ENCODE data around the gene RHAG.
"Not testable (repeated sequence)": the region's sequence is repeated elsewhere in the genome, so short reads cannot be mapped to it uniquely, and the experiment has no call there.

Gene RHAG

DNA sequence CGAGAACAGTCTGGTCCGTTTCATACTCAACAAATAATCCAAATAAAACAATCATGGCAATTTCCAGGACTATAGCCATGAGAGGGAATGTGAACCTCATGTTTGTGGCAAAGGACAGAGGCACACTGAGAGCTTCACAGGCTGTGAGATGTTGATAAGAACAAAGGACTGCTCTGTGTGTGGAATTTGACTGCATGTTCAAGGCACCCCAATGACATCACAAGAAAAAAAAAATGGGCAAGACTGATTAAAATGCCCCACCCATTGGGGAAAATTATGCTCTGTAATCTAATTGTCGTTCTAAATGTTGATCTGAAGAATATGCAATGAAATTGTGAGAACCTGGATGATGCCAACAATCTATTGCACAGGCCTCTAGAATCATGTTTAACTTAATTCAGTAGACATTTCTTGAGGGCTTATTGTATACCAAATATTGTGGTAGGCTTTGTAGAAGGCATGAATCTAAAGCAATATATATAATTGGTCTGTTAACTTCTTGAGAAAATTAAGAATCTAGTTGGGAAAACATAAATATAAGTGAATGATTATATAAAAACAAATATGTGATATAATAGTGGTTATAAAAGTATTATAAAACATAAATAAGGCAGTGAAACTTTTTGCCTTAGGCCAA, at the start of gene RHAG:
Gene RHAG (minus strand): TSS at position 127 of the 637 bp plus-strand sequence. CDS start 27 bp downstream, at position 100.
- no peak for DNase-seq

DNA sequence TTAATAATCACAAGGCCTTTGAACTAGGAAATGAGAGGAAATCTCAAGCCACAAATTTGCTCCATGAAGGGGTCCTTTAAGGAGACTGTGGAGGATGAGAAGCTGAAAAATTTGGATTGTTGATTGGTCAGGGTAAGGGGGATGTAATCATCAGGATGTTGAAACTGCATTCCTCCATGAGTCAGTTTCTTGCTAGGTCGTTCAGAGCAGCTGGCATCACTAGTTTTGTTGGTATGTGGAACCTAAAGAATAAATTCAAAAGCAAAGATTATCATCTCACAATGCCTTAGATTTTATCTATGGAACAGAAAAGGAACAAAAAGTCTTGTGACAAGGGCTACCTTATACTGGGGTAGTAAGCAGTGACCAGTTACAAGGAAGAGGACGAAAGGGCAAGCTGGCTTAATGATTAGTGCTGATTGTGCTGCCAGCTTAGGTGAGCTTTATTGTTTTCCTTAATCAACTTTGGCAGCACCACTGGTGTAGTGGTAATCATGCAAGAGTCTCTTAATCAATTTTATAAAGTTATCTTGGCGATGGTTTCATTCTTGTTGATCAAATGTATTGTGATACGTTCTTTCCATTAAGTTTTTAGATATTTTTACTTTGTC, 40.1 kb upstream of the RHAG start:
- no peak for DNase-seq

DNA sequence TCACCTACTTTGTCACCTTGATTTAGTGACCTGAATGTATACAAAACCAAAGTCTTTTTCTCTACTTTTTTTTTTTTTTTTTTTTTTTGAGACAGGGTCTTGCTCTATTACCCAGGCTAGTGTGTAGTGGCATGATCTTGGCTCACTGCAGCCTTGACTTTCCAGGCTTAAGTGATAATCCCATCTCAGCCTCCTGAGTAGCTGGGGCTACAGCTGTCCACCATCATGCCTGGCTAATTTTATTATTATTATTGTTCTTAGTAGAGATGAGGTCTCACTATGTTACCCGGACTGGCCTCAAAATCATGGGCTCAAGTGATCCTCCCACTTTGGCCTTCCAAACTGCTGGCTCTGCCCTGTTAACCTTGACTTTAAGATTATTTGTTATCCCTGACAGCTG, 39.2 kb upstream of the RHAG start:
- no peak for DNase-seq

DNA sequence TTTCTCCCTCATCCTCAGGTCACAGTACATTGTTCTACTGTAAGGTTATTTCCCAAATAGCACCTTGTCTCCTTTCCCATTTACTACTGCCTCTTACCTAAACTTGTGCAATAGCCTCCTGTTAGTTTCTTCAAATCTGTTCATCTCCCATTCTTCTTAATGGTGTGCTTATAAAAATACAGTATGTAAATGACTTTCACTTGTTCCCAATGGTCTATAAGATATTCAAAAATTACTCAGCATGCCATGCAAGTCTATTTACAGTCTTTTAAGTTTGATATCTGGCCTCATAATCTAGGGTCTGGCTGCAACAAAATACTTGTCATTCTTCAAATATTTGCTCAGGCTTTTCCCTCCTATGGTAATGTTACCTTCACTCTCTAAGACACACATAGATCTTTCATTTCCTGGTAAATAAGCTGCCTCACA, 31.5 kb upstream of the RHAG start:
- no peak for DNase-seq

DNA sequence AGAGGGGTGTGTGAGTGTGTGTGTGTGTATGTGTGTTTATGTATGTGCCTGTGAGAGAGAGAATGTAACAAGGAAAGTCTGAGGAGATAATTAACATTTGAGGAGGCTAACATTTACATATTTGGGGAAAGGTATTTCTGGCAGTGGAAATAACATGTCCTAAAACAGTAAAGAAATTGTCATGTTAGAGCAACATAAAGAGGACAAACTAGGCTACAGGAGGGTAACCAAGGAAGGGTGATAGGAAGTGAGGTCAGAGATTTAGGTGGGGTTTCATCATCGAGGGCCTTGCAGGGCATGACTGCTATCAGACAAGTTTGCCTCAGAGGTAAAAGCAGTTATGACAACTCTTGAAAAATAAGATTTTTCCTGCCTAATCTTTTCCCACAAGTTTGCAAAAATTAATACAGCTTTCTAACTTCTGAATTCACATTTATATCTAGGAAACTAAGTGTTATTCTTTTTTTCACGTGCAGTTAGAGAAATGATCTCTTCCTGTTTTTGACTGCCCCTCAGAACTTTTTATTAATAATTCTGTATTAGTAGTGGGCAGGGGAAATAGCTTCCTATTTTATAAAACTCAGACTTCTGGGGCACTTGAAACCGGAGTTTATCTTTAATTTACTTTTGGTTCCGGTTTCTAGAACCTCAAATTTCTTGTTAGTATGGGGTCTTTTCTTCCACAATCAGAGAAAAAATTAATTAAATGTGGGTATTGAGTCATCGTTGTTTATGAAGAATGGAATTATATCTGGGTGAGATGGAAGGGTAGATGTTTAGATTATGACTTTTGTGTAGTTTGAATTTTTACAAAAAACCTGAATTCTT, 30.5 kb upstream of the RHAG start:
- no peak for DNase-seq

DNA sequence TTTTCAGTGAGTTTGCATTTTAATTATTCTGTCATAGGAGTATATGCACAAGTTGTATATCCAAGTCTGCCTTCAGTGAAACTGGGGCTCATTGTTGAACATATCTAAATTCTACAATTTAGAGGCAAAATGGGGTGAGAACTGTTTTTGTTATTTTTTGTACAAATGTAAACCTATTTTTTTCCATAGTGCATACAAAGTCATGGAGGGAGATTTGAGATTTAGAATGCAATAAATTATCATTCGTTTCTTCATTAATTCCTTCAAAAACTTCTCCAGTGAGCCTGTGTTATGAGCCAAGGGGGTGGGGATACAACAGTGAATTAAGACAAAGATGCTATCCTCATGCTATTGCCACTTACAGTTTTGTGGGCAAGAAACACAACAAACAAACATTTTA, 29.8 kb upstream of the RHAG start:
- no peak for DNase-seq

DNA sequence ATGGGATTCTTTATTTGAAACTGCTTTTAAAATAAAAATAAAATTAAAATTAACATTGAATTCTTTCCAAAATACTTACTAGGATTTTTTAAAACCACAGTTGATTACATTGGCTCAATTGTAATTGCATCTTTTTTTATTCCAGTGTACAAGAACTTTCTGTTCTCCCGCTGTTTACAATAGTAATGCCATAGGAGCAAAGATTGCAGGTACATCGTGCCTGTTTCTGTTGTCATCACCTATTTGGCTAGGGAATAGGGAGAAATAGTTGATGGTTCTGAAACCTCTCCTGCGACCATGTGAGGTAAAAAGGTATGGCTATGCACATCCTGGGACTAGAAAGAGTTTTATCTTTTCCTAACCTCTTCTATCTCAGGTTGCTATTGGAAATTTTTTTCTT, 28.2 kb upstream of the RHAG start:
- no peak for DNase-seq

DNA sequence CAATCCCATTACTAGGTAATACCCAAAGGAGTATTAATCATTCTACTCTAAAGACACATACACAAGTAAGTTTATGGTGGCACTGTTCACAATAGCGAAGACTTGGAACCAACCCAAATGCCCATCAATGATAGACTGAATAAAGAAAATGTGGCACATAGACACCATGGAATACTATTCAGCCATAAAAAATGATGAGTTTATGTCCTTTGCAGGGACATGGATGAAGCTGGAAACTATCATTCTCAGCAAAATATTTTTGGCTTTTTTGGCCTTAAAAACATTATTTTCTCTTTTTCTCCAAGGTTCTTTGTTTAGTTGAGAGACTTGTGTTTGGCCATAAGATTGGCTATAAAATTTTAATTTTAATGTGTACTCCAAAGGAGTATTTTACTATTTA, 27.4 kb upstream of the RHAG start:
- not testable (repeated sequence) for DNase-seq

DNA sequence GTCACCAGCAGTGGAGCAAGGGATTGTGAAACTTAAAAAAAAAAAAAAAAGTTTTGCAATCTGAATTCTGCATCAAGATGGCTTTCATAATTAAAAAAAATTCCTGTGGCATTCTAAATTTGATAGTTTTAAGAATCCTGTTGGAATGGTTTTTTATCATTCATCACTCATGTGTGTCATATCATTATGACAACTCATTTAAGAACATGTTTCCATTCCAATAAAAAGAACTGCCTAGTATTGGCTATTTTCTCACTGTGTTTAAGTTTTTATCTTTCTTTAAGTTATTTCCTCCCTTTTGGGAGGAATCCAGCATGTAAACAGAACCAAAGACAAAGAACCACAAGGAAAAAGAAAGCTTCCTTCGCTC, 26.2 kb upstream of the RHAG start:
- no peak for DNase-seq

DNA sequence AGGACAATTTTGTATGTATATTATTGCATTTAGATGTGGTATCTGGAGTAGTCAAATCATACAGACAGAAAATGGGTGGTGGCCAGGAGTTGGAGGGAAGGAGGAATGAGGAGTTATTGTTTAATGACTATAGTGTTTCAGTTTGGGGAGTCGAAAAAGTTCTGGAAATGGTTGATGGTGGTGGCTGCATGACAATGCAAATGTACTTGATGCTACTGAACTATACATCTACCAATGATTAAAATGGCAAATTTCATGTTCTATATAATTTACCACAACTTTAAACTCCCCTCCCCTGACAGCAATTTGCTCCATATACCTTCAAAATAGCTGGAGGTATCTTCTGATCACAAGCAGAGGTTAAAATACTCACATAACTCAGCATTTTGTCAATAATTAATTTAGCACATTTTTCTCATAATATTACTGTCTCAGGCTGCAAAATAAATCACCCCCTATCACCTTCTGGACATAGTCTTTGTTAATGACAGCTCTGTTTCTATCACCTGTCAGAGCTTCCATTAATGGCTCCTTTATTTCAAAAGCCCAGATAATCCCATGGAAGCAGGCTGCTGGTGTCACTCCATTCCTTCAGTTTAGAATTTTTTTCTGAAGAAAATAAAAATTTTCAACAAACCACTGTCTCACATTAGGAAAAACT, 25.7 kb upstream of the RHAG start:
- DNase-seq = no peak

DNA sequence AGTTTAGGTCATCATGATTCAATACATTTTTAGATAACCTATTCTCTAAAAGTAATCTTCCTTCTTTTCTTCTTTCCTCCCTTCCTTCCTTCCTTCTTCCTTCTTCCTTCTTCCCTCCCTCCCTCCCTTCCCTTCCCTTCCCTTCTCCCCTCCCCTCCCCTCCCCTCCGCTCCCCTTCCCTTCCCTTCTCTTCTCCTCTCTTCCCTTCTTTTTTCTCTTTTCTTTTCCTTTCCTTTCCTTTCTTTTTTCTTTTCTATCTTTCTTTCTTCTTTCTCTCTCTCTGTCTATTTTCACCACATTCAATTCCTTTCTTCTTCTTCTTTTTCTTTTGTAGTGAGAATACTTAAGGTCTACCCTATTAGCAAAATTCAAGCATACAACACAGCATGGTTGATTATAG, 17.3 kb upstream of the RHAG start:
- no peak for DNase-seq

DNA sequence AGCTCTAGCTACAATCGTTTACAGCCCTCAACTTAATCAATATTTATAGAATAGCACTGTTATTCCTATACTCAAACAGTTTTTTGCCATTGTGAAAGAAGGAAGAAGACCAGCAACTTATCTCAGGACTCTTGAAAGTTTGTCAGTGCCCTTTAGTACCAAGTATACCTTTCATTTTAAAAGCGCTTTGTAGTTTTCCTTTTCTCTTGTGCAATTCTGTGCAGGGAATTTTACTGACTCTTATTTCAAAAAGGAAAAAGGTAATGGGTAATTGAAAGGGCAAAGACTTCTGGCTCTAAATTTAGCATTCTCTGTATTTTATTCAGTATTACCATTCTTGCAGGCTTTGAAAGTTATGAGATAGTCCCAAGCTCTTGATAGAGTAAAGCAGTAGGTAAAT, 16.8 kb upstream of the RHAG start:
- DNase-seq = no peak

DNA sequence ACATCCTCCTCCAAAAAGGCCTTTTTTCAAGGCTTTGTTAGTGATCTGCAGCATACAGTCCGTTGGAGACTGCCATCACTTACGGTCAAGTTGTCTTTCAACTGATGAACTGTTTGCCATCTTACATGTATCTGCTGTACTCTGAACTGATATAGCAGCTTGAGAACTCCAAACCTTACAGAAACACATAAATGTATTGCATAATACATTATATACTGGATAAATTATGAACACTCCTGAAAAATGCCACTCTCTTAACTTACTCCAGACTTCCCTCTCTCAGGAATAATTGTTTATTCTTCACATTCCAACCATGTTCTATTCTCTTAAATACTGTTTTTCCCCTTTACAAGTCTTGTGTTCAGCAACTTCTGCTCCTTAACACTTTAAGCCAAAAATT, 14.6 kb upstream of the RHAG start:
- DNase-seq = no peak

DNA sequence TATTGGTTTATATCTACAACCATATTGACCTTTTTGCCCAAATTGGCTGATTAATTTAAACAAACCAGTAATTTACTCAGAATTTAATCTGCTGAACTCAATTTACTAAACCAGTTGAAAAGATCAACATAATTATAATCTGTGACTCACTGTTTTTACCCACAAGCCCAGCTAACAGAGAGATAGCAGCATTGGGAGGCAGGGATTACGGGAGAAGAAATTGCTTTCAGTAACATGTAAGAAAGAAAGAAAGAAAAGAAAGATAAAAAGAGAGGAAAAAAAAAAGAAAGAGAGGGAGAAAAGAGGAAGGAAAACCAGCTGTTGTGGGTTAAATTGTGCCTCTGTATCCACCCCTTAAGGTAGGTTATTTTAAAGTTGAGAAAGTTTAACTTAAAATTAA, 13.3 kb upstream of the RHAG start:
- no peak for DNase-seq

DNA sequence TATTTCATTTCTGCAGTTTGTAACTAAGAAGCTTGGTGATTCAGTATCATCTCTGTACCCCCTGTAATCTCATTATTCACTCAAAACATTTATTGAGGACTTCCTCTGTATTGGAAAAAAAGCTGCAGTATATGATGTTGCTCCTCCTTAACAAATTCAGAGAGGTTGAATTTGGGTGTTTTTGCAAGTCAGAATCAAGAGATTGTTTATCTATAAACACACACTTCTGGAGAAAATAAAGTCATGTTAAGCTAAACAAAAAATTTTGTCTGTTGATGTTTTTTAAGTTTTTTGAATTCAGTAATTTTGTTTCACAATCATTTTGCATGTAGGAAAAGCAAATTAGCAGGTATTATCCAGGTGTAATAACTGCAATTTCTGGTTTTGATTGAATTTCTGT, 11.4 kb upstream of the RHAG start:
- DNase-seq = no peak

DNA sequence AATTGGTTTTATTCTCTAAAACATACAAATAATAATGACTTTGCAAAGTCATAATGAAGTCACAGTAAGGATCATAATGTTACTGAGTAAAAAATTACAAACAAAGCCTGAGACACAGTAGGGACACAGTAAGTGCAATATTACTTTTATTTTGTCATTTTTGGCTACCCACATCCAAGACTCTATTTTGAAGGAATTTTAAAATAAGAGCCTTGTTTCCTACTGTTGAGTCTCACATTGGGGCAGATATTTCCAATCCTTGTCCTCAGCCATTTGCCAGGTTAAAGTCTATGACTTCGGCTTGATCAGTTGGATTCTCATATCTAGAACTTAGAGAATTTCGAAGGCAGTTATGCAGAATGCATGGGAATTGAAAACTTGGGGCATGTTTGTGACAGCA, 10.8 kb upstream of the RHAG start:
- DNase-seq = no peak

DNA sequence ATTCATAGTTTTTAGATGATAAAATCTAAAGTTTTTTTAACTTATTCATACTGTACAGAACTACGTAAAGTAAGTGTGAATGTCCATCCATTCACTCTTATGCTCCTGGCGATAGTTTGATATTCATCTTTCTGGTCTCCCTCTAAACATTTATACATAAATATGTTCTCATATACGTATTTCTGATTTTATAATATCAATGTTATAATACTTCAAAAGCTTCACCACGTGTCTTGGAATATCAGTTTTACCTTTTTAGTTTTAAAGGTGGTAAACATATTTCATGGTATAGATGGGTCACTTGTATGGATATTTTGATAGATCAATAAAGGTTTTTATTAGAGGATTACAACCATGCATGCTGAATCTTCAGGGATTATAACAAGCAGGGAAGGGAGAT, 10.3 kb upstream of the RHAG start:
- DNase-seq = no peak

DNA sequence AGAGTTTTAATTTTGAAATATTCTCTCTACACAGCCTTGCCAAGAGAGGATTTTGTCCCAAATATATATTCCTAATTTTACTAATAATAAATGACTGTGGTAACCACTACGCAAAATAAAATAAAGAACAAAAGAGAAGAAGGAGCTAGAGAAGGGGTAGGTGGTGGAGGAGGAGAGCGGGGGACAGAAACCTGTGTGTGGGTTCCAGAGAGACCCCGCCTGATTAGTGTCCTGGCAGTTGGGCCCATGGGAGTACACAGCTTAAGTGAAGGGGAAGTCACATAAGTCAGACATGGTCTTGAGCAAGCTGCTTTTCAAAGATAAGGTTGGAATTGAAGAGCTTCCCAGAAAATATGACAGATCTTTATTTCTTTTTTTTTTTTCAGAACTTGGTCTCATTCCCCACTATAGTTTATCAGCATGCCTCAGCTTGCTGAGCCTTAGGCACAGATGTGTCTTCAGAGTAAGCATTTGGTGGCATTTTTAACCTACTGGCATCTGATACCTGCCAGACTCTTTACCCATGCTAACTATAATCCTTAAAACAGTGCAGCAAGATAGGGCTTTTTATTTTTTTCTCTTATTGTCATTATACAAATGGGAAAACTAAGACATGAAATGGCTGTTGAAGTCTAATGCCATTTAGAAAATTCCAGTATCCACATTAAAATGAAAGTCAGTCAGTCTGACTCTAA, 9.6 kb upstream of the RHAG start:
- DNase-seq = no peak

DNA sequence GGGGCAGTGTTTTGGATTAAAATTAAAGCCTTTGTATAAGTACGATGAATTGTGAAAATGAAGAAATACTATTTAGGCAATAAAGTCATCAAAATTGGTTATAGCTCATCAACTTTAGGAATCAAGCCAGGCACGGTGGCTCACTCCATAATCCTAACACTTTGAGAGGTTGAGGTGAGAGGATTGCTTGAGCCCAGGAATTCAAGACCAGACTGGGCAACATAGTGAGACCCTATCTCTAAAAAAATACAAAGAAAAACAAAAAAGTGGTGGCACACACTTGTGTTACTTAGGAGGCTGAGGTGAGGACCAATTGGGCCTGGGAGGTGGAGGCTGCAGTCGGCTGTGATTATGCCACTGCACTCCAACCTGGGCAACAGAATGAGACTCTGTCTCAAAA, 8.5 kb upstream of the RHAG start:
- DNase-seq = no peak

DNA sequence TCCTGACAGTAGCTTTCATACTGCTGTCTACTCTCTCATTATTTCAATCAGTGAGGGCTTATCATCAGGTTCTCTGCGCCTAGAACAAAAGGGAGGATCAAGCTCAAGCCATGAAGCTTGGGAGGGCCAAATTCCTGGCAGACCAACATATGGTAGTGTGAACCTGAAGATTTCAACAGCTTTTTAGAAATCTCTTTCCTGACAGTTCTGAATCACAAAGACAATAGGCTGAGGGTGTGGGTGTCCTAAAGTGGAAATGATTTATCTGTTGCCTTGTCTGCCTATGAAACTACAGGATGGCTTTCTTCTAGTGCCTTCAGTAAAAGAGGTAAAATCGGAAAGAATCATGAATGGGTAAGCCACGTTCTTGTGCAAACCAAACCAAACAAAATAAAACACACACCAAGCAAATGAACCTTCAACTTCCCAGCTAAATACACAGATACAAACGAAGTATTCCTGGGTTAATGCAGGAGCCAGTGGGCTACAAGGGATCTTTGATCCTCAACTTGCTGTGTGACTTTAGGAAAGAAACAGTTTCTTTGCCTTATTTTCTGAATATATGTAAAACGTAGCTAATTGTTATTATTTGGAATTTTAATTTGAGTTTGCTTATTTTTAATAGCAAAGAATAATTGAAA, 2.7 kb upstream of the RHAG start:
- DNase-seq = no peak

DNA sequence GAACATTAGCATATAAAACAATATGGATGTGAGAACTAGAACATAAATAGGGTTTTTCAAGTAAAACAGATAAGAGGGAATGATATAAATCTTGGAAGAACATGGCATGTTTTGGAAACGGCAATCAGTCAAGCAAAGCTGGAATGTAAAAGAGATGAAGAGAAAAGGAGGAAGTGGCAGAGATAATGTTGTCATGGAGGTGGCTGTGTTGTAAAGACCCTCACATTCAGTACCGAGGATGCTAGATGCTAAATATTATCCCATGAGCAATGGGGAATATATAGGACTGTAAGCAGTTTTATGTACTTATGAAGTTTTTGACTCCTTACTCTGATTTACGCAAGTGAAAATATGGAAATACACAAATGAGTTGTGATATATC, 702 bp upstream of the RHAG start:
- no peak for DNase-seq

DNA sequence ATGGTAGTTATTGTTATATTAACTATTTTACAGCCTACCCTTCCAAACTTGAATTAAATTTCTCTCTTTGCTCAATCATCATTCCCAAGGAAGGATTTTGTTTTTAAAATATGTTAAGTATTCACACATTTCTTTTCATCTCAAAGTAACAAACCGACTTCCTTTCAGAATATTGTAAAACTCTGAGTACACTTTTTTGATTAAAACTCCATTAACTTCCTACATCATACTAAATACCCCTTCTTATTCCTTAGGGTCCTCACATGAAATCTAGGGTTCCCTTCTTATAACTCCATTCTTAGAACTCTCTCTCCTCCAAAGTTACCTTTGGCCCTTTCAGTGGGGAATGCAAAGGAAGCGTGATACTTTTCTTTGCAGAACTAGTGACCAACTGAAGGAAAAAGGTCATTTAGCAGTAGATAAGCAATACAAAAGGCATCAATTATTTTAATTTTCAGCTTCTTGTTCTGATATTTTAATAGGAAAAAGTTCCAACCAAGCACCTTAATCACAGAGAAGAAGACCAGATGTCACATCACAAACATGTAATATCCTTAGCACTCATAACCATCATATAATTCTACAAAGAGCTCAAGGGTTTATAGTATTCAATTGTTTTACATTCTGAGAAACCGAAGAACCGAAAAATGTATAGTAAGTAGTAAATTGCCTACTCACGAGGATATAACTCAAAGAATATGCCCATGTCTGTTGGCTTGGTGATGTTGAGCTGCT, 494 bp downstream of the RHAG start:
- DNase-seq = no peak
